Astrocyte of the cerebellum (primary cell): Measurements from ENCODE around the gene TMBIM4.

Source experiments
- DNase-seq: peaks from one replicate; pipeline ENCODE4 v3.0.0-alpha.2; 2011; ENCODE audit warnings: low read depth
- H3K4me3 ChIP-seq: 2 replicates; pipeline ENCODE4 v1.5.1; 2011; ENCODE audit warnings: mild to moderate bottlenecking, low read depth, low read length, moderate library complexity
- CTCF ChIP-seq: IDR thresholded peaks from 2 replicates; pipeline ENCODE4 v1.5.1; 2012; ENCODE audit warnings: low read length, low read depth, moderate library complexity, mild to moderate bottlenecking; ENCODE audit errors: missing control alignments
- in situ Hi-C: cut with HindIII; loops from 2 replicates; pipeline ENCODE4 v1.10.0; 2017; ENCODE audit warnings: low sequenced_read_pairs

Gene TMBIM4

GRCh38 chr12:66118240-66118891, 51.4 kb downstream of the TMBIM4 start:
- DNase-seq, result no peak
- no peak for TF ChIP-seq CTCF
- H3K4me3 ChIP-seq, result no peak overlapping the region
- in situ Hi-C loops, result loop anchor here (25.0 kb wide), 1 partner anchor 831 kb away; the partner anchor contains the start of gene MSRB3

GRCh38 chr12:66117242-66117641, 52.6 kb downstream of the TMBIM4 start:
- H3K4me3 ChIP-seq, result no peak overlapping the region
- no peak for DNase-seq
- no peak for TF ChIP-seq CTCF
- in situ Hi-C loops, result loop anchor here (25.0 kb wide), 1 partner anchor 830 kb away; the partner anchor contains the start of gene MSRB3

GRCh38 chr12:66115071-66115600, 54.7 kb downstream of the TMBIM4 start:
- no peak for TF ChIP-seq CTCF
- no peak overlapping the region for H3K4me3 ChIP-seq
- in situ Hi-C loops, result loop anchor here (25.0 kb wide), 1 partner anchor 828 kb away; the partner anchor contains the start of gene MSRB3
- DNase-seq, result no peak

- TF ChIP-seq CTCF, result no peak
- in situ Hi-C loops, result loop anchor here (25.0 kb wide), 1 partner anchor 826 kb away; the partner anchor contains the start of gene MSRB3
- H3K4me3 ChIP-seq, result no peak overlapping the region
- no peak for DNase-seq
Observed at GRCh38 chr12:66113471-66113870, 56.3 kb downstream of the TMBIM4 start.

GRCh38 chr12:66111605-66112004, 58.2 kb downstream of the TMBIM4 start:
- TF ChIP-seq CTCF, result no peak
- H3K4me3 ChIP-seq, result no peak overlapping the region
- in situ Hi-C loops, result loop anchor here (25.0 kb wide), 1 partner anchor 824 kb away; the partner anchor contains the start of gene MSRB3
- DNase-seq, result no peak

GRCh38 chr12:66109056-66109455, 60.7 kb downstream of the TMBIM4 start:
- no peak for TF ChIP-seq CTCF
- in situ Hi-C loops, result loop anchor here (25.0 kb wide), 1 partner anchor 822 kb away; the partner anchor contains the start of gene MSRB3
- no peak overlapping the region for H3K4me3 ChIP-seq
- DNase-seq, result no peak
